Measurements from ENCODE around the gene SCYGR2. TPM values are rescaled to one million over a fixed set of nuclear protein-coding genes. Genes with fewer than 3 reads are reported as not detected.

The SCYGR2 gene
- total RNA-seq, 1 experiment from 2014 or later = not detected

- ChIA-PET POLR2A (no interaction called here), CTCF (no interaction called here)
- ATAC-seq (no peak), DNase-seq (ENCODE audit: low spot score) (no peak)
- Mint-ChIP-seq H3K4me1 (peaks cover 24% of the 10 kb centered on the region), H3K27ac (no peak overlapping the region), H3K9me3 (no peaks in the 10 kb centered on the region), H3K4me3 (no peak overlapping the region), H3K36me3 (no peaks in the 10 kb centered on the region), H3K27me3 (ENCODE audit: low read depth) (peaks cover 3% of the 10 kb centered on the region; the same call in 1 of the 2 replicates)
- TF ChIP-seq ZMAT4 (CRISPR knock-in tag; IDR thresholded peaks at IDR 0.05) (no peak), JUN (CRISPR knock-in tag; IDR thresholded peaks at IDR 0.05) (no peak), HMGA2 (CRISPR knock-in tag; IDR thresholded peaks at IDR 0.05) (no peak), ZNF416 (CRISPR knock-in tag; IDR thresholded peaks at IDR 0.05) (no peak), JAZF1 (CRISPR knock-in tag; IDR thresholded peaks at IDR 0.05) (no peak), ELF4 (CRISPR knock-in tag; IDR thresholded peaks at IDR 0.05; ENCODE audit: low read depth) (no peak)
- TF ChIP-seq, protein P1, sequence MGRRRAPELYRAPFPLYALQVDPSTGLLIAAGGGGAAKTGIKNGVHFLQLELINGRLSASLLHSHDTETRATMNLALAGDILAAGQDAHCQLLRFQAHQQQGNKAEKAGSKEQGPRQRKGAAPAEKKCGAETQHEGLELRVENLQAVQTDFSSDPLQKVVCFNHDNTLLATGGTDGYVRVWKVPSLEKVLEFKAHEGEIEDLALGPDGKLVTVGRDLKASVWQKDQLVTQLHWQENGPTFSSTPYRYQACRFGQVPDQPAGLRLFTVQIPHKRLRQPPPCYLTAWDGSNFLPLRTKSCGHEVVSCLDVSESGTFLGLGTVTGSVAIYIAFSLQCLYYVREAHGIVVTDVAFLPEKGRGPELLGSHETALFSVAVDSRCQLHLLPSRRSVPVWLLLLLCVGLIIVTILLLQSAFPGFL (CRISPR knock-in tag; IDR thresholded peaks at IDR 0.05; ENCODE audit: borderline replicate concordance) = no peak
- TF ChIP-seq, protein P2, sequence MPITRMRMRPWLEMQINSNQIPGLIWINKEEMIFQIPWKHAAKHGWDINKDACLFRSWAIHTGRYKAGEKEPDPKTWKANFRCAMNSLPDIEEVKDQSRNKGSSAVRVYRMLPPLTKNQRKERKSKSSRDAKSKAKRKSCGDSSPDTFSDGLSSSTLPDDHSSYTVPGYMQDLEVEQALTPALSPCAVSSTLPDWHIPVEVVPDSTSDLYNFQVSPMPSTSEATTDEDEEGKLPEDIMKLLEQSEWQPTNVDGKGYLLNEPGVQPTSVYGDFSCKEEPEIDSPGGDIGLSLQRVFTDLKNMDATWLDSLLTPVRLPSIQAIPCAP (CRISPR knock-in tag; IDR thresholded peaks at IDR 0.05) = no peak
- TF ChIP-seq, protein P3, sequence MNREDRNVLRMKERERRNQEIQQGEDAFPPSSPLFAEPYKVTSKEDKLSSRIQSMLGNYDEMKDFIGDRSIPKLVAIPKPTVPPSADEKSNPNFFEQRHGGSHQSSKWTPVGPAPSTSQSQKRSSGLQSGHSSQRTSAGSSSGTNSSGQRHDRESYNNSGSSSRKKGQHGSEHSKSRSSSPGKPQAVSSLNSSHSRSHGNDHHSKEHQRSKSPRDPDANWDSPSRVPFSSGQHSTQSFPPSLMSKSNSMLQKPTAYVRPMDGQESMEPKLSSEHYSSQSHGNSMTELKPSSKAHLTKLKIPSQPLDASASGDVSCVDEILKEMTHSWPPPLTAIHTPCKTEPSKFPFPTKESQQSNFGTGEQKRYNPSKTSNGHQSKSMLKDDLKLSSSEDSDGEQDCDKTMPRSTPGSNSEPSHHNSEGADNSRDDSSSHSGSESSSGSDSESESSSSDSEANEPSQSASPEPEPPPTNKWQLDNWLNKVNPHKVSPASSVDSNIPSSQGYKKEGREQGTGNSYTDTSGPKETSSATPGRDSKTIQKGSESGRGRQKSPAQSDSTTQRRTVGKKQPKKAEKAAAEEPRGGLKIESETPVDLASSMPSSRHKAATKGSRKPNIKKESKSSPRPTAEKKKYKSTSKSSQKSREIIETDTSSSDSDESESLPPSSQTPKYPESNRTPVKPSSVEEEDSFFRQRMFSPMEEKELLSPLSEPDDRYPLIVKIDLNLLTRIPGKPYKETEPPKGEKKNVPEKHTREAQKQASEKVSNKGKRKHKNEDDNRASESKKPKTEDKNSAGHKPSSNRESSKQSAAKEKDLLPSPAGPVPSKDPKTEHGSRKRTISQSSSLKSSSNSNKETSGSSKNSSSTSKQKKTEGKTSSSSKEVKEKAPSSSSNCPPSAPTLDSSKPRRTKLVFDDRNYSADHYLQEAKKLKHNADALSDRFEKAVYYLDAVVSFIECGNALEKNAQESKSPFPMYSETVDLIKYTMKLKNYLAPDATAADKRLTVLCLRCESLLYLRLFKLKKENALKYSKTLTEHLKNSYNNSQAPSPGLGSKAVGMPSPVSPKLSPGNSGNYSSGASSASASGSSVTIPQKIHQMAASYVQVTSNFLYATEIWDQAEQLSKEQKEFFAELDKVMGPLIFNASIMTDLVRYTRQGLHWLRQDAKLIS (CRISPR knock-in tag; IDR thresholded peaks at IDR 0.05; ENCODE audit: borderline replicate concordance) = no peak
Observed at GRCh38 chr2:227613272-227613660, 14.6 kb downstream of the SCYGR2 start.

- ATAC-seq = no peak
- CTCF ChIA-PET = no interaction called here
Observed at GRCh38 chr2:227614246-227614645, 15.6 kb downstream of the SCYGR2 start.

More at GRCh38 chr2:227614246-227614645, 15.6 kb downstream of the SCYGR2 start:
- Mint-ChIP-seq H3K27ac (no peak overlapping the region), H3K4me1 (peaks cover 24% of the 10 kb centered on the region), H3K36me3 (no peaks in the 10 kb centered on the region), H3K27me3 (ENCODE audit: low read depth) (peaks cover 3% of the 10 kb centered on the region; the same call in 1 of the 2 replicates), H3K9me3 (no peaks in the 10 kb centered on the region), H3K4me3 (no peak overlapping the region)
- DNase-seq (ENCODE audit: low spot score) = no peak
- no peak for TF ChIP-seq ZMAT4 (CRISPR knock-in tag; IDR thresholded peaks at IDR 0.05)
- no peak for TF ChIP-seq ZNF416 (CRISPR knock-in tag; IDR thresholded peaks at IDR 0.05)
- no peak for TF ChIP-seq RELA (CRISPR knock-in tag; IDR thresholded peaks at IDR 0.05; ENCODE audit: borderline replicate concordance)
- TF ChIP-seq, protein P4, sequence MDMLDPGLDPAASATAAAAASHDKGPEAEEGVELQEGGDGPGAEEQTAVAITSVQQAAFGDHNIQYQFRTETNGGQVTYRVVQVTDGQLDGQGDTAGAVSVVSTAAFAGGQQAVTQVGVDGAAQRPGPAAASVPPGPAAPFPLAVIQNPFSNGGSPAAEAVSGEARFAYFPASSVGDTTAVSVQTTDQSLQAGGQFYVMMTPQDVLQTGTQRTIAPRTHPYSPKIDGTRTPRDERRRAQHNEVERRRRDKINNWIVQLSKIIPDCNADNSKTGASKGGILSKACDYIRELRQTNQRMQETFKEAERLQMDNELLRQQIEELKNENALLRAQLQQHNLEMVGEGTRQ (CRISPR knock-in tag; IDR thresholded peaks at IDR 0.05) = no peak
- TF ChIP-seq KAT7 (CRISPR knock-in tag; IDR thresholded peaks at IDR 0.05; ENCODE audit: borderline replicate concordance) = no peak
- no peak for TF ChIP-seq ZNF396 (CRISPR knock-in tag; IDR thresholded peaks at IDR 0.05; ENCODE audit: borderline replicate concordance)
- TF ChIP-seq, protein P5, sequence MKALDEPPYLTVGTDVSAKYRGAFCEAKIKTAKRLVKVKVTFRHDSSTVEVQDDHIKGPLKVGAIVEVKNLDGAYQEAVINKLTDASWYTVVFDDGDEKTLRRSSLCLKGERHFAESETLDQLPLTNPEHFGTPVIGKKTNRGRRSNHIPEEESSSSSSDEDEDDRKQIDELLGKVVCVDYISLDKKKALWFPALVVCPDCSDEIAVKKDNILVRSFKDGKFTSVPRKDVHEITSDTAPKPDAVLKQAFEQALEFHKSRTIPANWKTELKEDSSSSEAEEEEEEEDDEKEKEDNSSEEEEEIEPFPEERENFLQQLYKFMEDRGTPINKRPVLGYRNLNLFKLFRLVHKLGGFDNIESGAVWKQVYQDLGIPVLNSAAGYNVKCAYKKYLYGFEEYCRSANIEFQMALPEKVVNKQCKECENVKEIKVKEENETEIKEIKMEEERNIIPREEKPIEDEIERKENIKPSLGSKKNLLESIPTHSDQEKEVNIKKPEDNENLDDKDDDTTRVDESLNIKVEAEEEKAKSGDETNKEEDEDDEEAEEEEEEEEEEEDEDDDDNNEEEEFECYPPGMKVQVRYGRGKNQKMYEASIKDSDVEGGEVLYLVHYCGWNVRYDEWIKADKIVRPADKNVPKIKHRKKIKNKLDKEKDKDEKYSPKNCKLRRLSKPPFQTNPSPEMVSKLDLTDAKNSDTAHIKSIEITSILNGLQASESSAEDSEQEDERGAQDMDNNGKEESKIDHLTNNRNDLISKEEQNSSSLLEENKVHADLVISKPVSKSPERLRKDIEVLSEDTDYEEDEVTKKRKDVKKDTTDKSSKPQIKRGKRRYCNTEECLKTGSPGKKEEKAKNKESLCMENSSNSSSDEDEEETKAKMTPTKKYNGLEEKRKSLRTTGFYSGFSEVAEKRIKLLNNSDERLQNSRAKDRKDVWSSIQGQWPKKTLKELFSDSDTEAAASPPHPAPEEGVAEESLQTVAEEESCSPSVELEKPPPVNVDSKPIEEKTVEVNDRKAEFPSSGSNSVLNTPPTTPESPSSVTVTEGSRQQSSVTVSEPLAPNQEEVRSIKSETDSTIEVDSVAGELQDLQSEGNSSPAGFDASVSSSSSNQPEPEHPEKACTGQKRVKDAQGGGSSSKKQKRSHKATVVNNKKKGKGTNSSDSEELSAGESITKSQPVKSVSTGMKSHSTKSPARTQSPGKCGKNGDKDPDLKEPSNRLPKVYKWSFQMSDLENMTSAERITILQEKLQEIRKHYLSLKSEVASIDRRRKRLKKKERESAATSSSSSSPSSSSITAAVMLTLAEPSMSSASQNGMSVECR (CRISPR knock-in tag; IDR thresholded peaks at IDR 0.05; ENCODE audit: borderline replicate concordance) = no peak
- TF ChIP-seq GABPB1 (CRISPR knock-in tag; IDR thresholded peaks at IDR 0.05) = no peak
- no peak for TF ChIP-seq NR1H2 (CRISPR knock-in tag; IDR thresholded peaks at IDR 0.05)
- no peak for TF ChIP-seq EMX1 (CRISPR knock-in tag; IDR thresholded peaks at IDR 0.05)
- TF ChIP-seq SMAD3 (CRISPR knock-in tag; IDR thresholded peaks at IDR 0.05; ENCODE audit: borderline replicate concordance) = no peak
- TF ChIP-seq, protein P6, sequence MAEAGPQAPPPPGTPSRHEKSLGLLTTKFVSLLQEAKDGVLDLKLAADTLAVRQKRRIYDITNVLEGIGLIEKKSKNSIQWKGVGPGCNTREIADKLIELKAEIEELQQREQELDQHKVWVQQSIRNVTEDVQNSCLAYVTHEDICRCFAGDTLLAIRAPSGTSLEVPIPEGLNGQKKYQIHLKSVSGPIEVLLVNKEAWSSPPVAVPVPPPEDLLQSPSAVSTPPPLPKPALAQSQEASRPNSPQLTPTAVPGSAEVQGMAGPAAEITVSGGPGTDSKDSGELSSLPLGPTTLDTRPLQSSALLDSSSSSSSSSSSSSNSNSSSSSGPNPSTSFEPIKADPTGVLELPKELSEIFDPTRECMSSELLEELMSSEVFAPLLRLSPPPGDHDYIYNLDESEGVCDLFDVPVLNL (CRISPR knock-in tag; IDR thresholded peaks at IDR 0.05; ENCODE audit: borderline replicate concordance, low read depth) = no peak
- POLR2A ChIA-PET = no interaction called here

Measured in WTC11 (cell line).